ENCODE measurements around the gene NDUFS8. TPM values are rescaled to one million over a fixed set of nuclear protein-coding genes. Genes with fewer than 3 reads are reported as not detected.
"Not testable (repeated sequence)": the region's sequence is repeated elsewhere in the genome, so short reads cannot be mapped to it uniquely, and the experiment has no call there.

NDUFS8 gene
- total RNA-seq, result 123 TPM in 2 replicates

DNA sequence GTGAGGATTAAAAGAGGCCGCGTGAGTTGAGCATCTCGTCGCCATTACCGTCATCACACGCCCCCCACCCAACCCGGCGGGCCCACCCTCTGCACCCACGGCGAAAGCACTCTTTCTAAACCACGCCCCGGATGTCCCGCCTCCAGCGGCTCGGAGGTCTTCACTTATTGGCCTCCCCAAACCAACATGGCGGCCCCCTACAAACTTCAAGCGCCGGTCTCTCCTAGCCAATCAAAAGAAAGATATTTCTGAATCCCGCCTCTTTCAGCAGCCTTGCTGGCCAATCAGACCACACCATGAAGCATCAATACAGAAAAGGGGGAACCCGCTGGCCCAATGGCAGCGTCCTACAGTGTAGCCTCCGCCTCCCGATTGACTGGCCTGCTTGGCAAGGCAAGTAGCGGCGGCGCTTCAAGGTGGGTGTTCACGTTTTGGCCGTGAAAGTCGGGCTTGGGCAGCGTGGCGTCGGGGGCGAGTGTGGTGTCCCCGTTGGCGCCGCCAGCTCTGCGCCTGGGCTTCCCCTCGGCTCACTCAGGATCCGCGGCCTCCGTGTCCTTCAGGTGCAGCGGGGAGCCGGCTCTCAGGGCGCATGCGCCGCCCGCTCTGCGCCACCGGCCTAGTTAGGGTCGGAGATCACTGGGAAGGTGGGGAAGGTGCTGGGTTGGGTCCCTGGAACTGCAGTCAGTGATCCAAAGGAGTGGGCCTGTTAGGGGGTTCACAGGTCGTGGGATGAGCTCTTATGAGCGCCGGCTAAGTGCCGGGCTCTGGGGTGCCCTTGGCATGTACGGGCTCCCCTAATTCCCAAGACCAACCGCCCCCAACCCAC, at the start of gene NDUFS8:
NDUFS8 (plus strand) TSS at position 364 of the 826 bp plus-strand sequence. CDS start 1,471 bp downstream, outside the sequence.
- intact Hi-C loops (cut with micrococcal nuclease), result loop anchor here (1.0 to 10.0 kb wide), 4 partner anchors 10 to 430 kb away; partner anchors contain the start of genes CHKA, KMT5B and PPP6R3

DNA sequence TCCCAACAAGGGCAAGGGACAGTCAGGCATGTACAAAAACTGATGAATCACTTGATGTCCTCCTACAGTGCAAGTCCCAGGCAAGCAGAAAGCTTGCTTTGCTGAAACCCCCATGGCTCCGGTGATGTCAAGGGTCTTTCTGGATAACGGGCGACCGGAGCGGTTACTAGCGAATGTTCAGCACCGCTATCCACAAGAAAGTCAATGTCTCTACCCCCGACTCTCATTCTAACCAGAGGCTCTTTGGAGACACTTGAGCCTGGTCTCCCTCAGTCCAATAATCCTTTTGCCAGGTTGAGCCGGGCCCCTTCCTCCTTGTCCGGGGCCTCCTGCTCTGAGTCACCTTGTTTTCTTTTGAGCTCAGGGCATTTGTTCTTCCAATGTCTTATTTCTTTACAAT, 49.3 kb upstream of the NDUFS8 start:
- intact Hi-C loops (cut with micrococcal nuclease), result not testable (repeated sequence)

DNA sequence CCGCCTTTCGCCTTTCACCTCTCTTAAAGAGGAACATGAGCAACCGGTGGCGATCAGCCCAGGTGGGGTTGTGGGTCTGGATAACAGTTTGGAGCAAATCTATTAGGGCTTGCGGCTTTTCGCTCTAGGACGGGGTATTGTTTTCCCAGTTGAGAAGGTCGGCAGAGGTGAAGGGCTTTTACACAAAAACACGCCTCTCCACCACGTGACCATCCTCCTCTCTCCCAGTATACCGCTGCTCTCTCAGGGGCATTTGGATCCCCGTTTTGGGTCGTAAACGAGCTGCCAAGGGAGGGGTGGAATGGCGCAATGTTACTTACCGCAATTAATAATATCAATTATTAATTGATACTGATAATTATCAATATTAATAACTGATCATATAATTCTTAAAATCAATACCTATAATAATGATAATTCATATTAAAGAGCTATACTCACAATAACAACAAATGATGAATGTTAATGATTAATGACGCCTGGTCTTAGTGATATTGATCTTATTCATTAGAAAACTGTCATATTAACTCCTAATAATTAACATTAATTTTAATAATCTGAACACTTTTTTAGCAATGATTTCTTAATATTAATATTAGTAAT, 48.1 kb upstream of the NDUFS8 start:
- intact Hi-C loops (cut with micrococcal nuclease), result not testable (repeated sequence)

DNA sequence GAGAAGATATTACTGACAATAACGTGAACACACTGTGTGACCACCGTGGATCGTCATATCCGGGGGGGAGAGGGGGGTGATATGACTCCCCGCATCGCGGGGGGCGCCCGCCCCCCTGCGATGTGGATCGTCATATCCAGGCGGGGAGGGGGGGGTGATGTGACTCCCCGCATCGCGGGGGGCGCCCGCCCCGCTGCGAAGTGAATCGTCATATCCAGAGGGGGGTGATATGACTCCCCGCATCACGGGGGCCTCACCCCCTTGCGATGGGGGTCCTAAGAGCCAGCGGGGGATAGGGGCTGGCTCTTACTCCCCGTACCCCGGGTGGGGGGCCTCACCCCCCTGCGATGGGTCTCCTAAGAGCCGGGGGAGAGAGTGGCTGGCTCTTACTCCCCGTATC, 46.5 kb upstream of the NDUFS8 start:
- intact Hi-C loops (cut with micrococcal nuclease), result no loop called here

DNA sequence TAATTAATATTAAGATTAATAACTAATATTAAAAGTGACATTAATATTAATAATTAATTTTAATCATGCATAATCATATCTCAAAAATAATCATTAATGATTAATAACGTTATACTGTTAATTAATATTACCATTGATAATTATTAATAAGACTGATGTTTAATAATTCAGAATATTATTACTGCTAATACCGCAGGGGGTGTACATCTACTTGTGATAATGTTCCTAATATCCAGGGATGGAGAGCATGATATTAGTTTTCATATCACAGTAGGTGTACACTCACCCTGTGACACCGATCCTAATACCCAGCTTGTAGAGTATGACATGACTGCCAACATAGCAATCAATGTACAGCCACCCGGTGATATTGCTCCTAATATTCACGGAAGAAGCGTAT, 45.2 kb upstream of the NDUFS8 start:
- intact Hi-C loops (cut with micrococcal nuclease), result not testable (repeated sequence)

DNA sequence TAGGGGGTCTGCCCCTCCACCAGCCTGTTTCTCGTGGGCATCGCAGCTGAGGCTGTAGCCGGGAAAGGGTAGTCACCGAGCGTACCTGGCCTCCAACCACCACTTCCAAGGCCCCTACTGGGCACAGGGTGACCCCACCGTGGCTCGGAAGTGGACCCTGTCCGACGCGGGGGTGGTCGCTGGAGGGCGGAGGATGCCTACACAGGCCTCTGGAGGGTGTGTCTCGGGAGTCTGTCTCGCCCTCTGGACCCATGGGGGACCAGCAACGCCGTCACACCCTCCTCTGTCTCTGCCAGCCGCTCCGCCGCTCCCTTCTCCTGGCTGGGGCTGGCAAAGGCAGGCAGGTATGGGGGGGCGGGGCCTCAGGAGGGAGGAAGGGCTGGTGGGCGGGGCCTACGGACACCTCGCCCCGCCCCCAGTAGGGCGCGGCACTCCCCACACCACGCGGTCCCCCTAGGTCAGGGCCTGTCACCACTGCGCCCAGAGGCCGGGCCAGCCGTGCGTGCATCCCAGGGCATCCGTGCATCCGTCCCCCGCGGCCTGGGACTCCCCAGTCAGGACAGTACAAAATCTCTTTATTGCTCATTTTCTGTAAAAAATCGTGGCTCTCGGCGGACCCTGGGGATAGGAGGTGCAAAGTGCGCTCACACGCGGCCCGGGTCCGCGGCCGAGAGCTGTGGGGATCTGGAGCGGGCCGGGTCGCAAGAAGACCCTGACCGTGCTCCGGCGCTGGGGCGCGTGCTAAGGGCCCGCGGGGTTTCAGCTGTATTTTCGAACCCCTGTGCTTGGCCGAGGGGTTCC, 39.7 kb upstream of the NDUFS8 start:
- intact Hi-C loops (cut with micrococcal nuclease), result not testable (repeated sequence)

DNA sequence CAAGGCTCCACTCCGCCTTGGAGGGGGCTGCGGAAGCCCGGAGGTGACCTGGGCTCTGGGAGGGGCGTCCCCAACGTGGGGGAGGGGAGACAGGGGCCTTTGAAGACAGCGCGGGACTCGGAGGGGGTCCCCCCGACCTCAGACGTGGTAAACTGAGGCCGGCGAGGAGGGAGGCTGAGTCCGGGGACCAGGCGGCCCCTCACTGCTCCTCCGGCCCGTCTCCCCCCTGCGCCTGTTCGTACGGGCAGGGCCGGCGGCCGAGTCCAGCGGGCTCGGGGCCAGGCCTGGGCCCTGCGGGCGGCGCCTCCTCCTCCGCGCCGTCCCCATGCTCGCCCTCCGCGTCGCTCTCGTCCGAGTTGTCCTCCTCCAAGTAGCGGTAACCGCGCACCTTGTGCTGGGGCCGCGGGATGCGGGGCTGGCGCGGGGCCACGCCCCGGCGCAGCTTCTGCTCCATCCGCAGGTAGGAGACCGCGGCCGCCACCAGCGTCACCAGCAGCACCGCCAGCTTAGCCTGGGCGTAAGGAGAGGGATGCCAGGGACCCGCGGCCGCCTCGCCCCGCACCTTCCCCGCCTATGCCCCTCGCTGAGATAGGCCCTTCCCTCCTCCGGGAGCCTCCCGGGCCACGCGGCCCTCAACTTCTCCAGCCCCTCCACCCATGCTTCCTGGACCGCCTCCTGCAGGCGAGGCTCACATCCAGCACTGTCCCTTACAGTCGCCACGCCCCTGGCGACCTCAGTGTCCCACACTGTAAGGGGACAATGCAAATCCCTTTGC, 38.9 kb upstream of the NDUFS8 start:
- intact Hi-C loops (cut with micrococcal nuclease), result not testable (repeated sequence)

DNA sequence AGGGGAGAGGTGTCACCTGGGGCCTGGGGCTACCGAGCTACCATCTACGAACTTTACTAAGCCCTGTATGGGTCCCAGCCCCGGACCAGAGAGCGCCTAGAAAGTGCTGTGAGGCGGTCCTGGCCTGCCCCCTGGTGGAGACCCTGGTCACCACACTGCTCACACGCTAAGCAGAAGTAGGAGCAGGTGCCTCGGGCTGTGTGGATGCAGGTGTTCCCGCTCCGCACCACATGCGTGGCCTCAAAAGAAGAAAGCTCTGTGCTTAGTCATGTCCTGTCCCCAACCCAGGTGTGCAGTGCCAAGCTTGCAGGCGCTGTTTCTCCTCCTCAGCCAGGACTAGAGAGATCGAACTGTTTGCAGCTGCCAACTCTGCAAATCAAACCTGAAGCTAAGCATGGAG, 36.7 kb upstream of the NDUFS8 start:
- intact Hi-C loops (cut with micrococcal nuclease), result not testable (repeated sequence)

DNA sequence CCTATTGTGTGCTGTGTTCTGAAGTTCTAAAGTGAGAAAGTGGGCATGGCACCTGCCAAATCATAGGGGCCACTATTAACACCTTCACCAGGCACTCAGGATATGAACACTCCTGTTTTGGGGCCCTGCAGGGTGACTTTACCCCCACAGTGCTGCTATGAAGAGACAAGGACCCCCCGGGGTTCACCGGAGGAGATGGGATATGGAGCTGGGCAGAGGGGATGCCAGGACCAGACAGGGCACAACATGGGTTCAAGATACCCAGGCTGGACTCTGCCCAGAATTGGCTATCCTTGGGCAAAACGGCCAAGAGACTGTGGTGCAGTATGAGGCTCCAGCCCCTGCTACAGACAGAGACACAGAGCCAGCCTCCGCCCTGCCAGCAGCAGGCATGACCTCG, 36.1 kb upstream of the NDUFS8 start:
- intact Hi-C loops (cut with micrococcal nuclease), result not testable (repeated sequence)

DNA sequence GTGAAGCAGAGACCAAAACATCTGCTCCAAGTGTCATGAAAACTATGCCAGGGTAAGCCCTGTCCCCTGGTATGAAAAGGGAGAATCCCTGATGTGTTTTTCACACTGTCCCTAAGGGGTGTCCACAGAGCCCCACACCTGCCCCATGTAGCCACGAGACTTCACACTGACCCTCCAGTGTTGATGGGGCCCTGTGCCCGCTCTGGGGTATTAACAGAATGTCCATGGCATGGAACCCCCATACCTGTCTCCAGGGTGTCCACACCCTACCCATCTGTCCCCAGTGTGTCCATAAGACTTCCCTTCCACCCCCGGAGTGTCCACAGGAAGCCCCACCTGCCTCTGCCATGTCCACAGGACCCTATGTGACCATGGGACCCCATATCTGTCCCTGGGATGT, 35.4 kb upstream of the NDUFS8 start:
- intact Hi-C loops (cut with micrococcal nuclease), result not testable (repeated sequence)

DNA sequence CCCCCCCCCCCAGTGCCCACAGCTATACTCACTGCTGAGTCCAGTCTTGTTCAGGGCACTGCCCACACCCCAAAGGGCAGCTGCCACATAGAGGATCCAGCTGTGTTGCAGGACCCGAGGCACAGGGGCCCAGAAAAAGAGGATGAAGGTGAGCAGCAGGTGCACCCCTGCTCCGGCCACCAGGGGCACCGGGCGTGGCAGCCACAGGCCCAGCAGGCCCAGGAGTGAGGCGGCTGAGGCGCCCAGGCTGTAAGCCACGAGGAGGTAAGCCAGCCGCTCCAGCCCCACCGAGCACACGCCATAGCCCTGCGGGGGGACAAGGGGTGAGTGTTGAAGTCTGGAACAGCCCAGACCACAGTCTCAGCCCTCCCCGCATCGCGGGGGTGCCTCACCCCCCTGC, 34.9 kb upstream of the NDUFS8 start:
- intact Hi-C loops (cut with micrococcal nuclease), result not testable (repeated sequence)

DNA sequence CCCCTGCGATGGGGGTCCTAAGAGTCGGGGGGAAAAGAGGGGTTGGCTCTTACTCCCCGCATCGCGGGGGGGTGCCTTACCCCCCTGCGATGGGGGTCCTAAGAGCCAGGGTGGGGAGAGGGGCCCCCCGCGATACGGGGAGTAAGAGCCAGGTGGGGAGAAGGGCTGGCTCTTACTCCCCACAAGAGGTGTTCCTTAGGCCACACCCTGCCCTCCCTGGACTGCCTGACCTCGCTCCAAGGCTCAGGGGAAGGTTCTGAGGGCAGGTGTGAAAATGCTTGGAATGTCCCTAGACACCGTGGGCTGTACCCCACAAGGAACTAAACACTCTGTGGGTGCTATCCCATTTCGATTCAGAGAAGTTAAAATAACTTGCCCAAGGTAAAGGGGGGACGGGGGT, 34.4 kb upstream of the NDUFS8 start:
- intact Hi-C loops (cut with micrococcal nuclease), result no loop called here

DNA sequence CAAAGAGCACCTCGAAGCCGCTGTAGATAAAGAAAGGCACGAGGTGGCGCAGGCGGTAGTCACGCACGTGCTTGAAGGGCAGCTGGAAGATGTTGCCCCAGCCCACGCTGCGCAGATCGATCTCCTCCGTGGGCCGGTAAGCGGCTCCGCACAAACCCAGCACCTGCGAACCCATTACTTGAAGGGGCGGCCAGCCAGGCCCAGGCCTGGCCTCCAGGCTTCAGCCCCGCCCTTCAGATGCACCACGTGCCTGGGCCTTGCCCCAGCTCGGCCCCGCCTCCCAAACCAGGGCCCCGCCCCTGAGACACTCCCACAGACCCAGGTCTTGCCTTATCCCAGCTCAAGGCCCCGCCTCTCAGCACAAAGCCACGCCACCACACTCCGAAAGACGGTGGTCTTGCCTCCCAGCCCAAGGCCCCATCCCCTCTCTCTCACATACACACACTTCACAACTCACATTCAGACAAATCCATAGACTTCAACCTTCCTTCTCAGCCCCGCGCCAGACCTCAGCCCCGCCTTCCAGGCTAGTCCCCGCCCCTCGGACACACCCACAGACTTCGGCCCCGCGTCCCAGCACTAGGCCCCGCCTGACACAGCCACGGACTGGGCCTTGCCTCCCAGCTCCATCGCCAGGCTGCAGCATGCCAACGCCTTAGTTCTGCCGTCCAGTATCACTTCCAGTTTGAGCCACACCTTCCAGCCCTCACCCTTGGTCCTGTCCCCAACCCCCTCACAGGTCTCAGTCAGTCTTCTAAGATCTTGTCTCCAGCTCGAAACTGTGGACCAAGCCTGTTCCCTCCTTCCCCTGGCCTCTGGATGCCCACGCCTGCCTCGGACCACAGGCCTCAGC, 33.6 kb upstream of the NDUFS8 start:
- intact Hi-C loops (cut with micrococcal nuclease), result no loop called here

DNA sequence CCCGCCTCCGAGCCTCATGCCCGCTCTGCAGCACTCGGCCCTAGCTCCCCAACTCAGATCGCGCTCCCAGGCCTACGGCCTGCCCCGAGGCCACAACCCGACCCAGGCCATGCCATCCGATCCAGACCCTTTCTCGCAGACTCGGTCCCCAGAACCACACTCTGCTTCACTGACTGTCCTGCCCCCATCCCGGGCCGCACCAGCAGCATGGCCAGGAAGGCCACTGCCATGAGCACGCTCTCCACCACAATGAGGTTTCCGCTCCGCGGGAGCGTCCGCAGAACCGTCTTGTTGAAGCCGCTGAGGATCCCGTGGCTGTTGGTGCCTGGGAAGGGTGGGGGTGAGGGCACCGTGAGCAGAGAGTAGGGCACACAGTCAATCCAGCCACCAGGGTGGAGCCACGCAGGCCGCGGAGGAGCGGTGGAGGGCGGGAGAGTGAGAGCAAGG, 33.0 kb upstream of the NDUFS8 start:
- intact Hi-C loops (cut with micrococcal nuclease), result no loop called here

DNA sequence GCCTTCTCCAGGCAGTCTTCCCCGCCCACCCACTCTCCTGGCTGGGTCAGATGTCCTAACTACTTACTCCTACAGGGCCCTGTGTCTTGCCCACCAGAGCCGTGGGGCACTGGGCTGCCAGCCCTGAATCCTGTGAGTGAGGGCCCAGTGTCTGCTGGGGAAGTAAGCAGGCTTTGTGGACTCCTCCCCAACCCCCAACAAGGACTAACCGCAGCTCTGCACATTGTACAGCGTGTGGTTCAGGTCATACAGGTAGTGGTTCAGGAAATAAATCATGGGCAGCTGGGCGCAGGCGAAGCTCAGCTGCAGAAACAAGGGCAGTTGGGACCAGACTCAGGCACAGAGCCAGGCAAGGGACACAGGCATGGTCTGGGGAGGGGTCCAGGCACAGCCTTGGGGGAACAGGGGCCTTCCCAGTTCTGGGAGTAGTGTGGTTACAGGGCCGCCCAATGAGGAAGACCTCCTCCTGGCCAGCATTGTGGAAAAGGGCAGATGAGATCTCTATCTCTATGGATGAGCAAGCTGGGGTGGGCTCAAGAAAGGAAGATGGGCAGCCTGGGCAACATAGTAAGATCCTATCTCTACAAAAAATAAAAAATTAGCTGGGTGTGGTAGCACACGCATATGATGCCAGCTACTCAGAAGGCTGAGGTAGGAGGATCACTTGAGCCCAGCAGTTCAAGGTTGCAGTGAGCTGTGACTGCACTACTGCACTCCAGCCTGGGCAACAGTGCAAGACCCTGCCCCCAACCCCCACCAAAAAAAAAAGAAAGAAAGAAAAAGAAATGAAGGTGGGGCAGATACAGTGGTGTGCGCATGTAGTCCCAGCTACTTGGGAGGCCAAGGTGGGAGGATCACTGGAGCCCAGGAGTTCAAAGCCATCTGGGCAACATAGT, 32.1 kb upstream of the NDUFS8 start:
- intact Hi-C loops (cut with micrococcal nuclease), result no loop called here

DNA sequence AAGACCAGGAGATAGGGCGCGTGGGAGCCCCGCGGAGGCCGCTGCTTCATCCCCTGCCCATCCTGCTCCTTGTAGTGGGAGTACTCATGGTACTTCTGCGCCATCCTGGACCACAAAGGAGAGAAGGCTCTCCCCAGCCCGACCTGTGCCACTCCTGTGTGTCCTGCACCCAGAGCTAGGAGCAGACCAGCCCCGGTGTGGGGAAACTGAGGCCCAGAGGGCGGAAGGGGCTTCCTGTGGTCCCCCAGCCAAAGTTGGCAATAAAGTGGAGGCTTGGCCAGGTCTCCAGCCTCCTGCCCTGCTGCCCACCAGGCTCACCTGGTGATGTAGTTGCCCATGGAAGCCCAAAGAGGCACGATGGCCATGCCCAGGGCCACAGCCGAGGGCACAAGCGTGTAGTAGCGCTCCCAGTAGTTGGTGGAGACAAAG, 31.3 kb upstream of the NDUFS8 start:
- intact Hi-C loops (cut with micrococcal nuclease), result no loop called here

DNA sequence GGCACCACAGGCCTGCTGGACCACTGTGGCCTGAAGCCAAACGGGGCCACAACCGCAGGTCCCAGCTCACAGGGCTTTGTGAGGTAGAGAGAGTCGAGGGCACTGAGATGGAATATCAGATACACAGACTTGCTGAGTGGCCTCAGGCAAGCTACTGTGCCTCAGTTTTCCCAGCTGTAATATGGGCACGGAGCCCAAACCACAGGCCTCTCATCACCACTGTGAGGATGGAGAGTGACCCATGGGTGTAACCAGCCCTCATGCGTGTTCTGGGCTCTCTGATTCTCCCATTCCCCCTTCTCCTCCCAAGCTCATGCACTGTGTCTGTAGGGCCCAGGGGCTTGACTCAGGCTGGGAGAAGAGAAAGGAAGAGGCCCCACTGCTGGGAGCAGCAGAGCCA, 30.8 kb upstream of the NDUFS8 start:
- intact Hi-C loops (cut with micrococcal nuclease), result loop anchor here (10.0 kb wide), 2 partner anchors 125 to 205 kb away; partner anchors contain the start of gene CHKA

DNA sequence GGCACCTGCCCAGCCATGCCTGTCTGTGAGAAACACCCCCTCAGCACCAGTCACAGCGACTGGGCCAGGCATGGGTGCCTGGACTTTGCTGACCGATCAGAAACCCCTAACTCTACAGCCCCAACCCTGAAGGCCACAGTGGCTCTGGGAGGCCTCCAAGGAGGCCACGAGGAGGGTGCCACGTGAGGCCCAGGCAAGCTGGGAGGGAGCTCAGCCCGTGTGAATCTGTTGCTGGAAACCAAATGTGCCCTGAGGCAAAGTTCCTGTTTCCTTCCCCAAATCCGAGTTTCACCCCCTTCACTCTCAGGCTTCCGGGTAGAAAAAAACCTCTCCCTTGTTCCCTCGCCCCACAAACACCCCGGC, 27.9 kb upstream of the NDUFS8 start:
- intact Hi-C loops (cut with micrococcal nuclease), result loop anchor here (10.0 kb wide), 2 partner anchors 122 to 202 kb away; partner anchors contain the start of gene CHKA
